Mesendoderm (in vitro differentiated cells): ENCODE results near the gene C2orf74.

Experiments
- DNase-seq: peaks from one replicate; pipeline ENCODE4 v3.0.0; 2013
- H2AK5ac ChIP-seq: 2 replicates; pipeline ENCODE4 v1.6.1; 2013; ENCODE audit warnings: low read length, inconsistent platforms
- H2BK120ac ChIP-seq: 2 replicates; pipeline ENCODE4 v1.6.1; 2013; ENCODE audit warnings: low read depth, mild to moderate bottlenecking, low read length, moderate library complexity, mixed read lengths
- H2BK15ac ChIP-seq: replicated peaks from 2 replicates; pipeline ENCODE4 v1.6.1; 2013; ENCODE audit warnings: low read depth, mild to moderate bottlenecking, moderate library complexity
- H2BK5ac ChIP-seq: 2 replicates; pipeline ENCODE4 v1.6.1; 2013; ENCODE audit warnings: low read length, inconsistent platforms
- H3K18ac ChIP-seq: 2 replicates; pipeline ENCODE4 v1.6.1; 2013; ENCODE audit warnings: mild to moderate bottlenecking, low read length, mixed read lengths
- H3K23ac ChIP-seq: one replicate; pipeline ENCODE4 v1.6.1; 2013; ENCODE audit warnings: low read length
- H3K27ac ChIP-seq: 2 replicates; pipeline ENCODE4 v1.5.1; 2013; ENCODE audit warnings: low read depth, mild to moderate bottlenecking, inconsistent platforms, low read length, moderate library complexity
- H3K27me3 ChIP-seq: 2 replicates; pipeline ENCODE4 v1.6.1; 2013; ENCODE audit warnings: low read length, control low read depth, mild to moderate bottlenecking, inconsistent platforms; ENCODE audit not compliant: insufficient read depth, poor library complexity
- H3K36me3 ChIP-seq: 2 replicates; pipeline ENCODE4 v1.6.1; 2013; ENCODE audit warnings: low read length, inconsistent platforms; ENCODE audit not compliant: control insufficient read depth, insufficient read depth
- H3K4ac ChIP-seq: one replicate; pipeline ENCODE4 v1.6.1; 2013; ENCODE audit warnings: low read depth, mild to moderate bottlenecking, low read length, moderate library complexity
- H3K4me1 ChIP-seq: 2 replicates; pipeline ENCODE4 v1.6.1; 2013; ENCODE audit warnings: low read depth, low read length, inconsistent platforms; ENCODE audit not compliant: control insufficient read depth
- H3K4me2 ChIP-seq: 2 replicates; pipeline ENCODE4 v1.6.1; 2013; ENCODE audit warnings: low read length
- H3K4me3 ChIP-seq: 2 replicates; pipeline ENCODE4 v1.5.1; 2013; ENCODE audit warnings: mild to moderate bottlenecking, low read length
- H3K56ac ChIP-seq: one replicate; pipeline ENCODE4 v1.6.1; 2013; ENCODE audit warnings: low read length
- H3K79me1 ChIP-seq: 2 replicates; pipeline ENCODE4 v1.6.1; 2013; ENCODE audit warnings: low read length, inconsistent platforms
- H3K79me2 ChIP-seq: 2 replicates; pipeline ENCODE4 v1.6.1; 2013; ENCODE audit warnings: mild to moderate bottlenecking, low read length; ENCODE audit not compliant: control insufficient read depth, insufficient read depth
- H3K9ac ChIP-seq: 2 replicates; pipeline ENCODE4 v1.6.1; 2013; ENCODE audit warnings: low read length, inconsistent platforms
- H4K5ac ChIP-seq: one replicate; pipeline ENCODE4 v1.6.1; 2013; ENCODE audit warnings: low read length
- H4K8ac ChIP-seq: one replicate; pipeline ENCODE4 v1.6.1; 2013; ENCODE audit warnings: low read depth, mild to moderate bottlenecking, control low read depth, low read length, moderate library complexity
- WGBS: extraction: QIAGEN DNeasy Blood & Tissue Kit; methylation state at CpG from one replicate; pipeline ENCODE4 v1.1.7; 2013; ENCODE audit warnings: low lambda C conversion rate, missing lambda C conversion rate; ENCODE audit not compliant: insufficient coverage; ENCODE audit errors: extremely low coverage; 5-methylcytosine and 5-hydroxymethylcytosine counted together

C2orf74 gene

DNA sequence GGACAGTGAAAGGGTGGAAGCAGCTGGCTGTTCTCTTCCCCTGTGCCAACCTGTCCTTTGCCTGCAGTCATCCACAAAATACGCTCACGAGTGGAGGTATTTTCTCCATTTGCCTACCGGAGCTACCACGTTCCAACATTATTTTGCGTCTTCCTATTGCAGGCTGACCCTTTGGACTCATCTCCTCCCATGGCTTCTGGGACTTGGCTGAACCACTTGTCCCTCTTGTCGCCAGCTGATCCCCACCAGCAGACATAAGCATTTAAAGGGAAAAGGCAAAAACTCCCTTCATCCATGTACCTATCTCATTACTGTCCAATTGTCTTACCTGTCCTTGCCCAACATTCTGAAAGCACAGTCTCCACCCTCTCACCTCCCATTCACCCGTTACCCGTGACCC is 13.0 kb downstream of the C2orf74 start:
- no peak overlapping the region for H2BK5ac ChIP-seq
- no peak overlapping the region for H3K4me3 ChIP-seq
- H2BK15ac ChIP-seq, result no peak overlapping the region
- H3K4ac ChIP-seq, result no peak overlapping the region
- H3K56ac ChIP-seq, result no peak overlapping the region
- H3K79me2 ChIP-seq, result peaks cover 10% of the 10 kb centered on the region
- peaks cover 16% of the 10 kb centered on the region for H3K4me1 ChIP-seq
- DNase-seq, result no peak
- H3K4me2 ChIP-seq, result no peak overlapping the region
- H3K27ac ChIP-seq, result no peak overlapping the region
- no peak overlapping the region for H2AK5ac ChIP-seq
- peaks cover 18% of the 10 kb centered on the region for H3K79me1 ChIP-seq
- WGBS, result no CpG with 5 or more reads among the region's 8 CpGs
- no peak overlapping the region for H3K9ac ChIP-seq
- no peaks in the 10 kb centered on the region for H3K27me3 ChIP-seq
- H4K5ac ChIP-seq, result no peak overlapping the region
- no peak overlapping the region for H3K18ac ChIP-seq
- H2BK120ac ChIP-seq, result no peak overlapping the region
- no peak overlapping the region for H4K8ac ChIP-seq
- H3K23ac ChIP-seq, result no peak overlapping the region
- no peaks in the 10 kb centered on the region for H3K36me3 ChIP-seq

DNA sequence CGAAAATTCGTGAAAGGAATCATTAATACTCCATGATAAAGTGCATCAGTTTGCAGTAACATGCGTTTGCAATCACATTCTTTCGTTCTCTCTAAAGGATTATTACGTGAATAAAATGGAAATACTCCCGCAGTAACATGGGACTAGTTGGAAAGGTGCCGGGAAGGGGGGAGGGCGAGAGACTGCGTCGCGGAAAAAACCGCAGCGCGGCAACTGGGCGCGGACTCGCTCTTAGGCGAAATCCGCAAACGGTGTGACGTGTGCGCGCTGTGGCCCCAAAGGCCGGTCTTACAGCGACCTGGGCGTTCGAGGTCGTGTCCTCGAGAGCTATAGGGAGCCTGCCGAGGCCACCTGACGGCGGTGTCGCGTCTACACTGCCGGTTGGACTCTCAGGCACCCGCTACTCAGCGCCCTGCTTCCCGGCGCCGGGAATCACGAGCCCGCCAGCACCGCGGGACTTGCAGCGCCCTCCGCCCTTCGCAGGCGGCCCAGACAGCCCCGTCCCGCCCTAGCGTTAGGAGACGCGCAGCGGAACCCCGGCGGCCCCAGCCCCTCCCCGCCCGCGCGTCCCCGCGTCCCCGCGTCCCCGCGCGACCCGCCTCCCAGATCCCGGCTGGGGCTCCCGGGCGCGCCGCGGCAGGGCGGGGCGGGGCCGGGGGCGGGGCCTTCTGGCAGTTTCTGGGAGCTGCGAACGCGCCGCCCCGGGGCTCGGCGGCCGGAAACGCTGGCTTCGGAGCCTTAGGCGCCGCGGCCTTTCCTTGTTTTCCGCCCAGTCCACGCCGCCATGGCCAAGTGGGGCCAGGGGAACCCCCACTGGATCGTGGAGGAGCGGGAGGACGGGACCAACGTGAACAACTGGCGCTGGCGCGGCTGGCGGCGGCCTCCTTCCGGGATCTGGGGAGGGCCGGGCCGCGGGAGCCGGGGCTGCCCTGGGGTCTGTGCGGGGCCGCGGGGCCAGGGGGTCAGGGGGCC is 15.1 kb downstream of the C2orf74 start:
- DNase-seq, result peak; percentile 96
- H2BK120ac ChIP-seq, result peak overlapping the region; percentile 47
- H3K18ac ChIP-seq, result peak overlapping the region; percentile 99
- H3K23ac ChIP-seq, result peak overlapping the region; percentile 81
- H3K79me2 ChIP-seq, result peaks cover 15% of the 10 kb centered on the region
- H3K4me2 ChIP-seq, result peak overlapping the region; percentile 95
- peak overlapping the region; percentile 90 for H3K27ac ChIP-seq
- no CpG with 5 or more reads among the region's 111 CpGs for WGBS
- peaks cover 4% of the 10 kb centered on the region for H3K36me3 ChIP-seq
- peak overlapping the region; percentile 85 for H3K4ac ChIP-seq
- H3K9ac ChIP-seq, result peak overlapping the region; percentile 97
- H4K5ac ChIP-seq, result no peak overlapping the region
- peak overlapping the region; percentile 97 for H4K8ac ChIP-seq
- H3K4me1 ChIP-seq, result peaks cover 18% of the 10 kb centered on the region
- H3K56ac ChIP-seq, result peak overlapping the region; percentile 99
- H3K27me3 ChIP-seq, result no peaks in the 10 kb centered on the region
- H2BK15ac ChIP-seq, result no peak overlapping the region
- peak overlapping the region; percentile 48 for H2BK5ac ChIP-seq
- peaks cover 27% of the 10 kb centered on the region for H3K79me1 ChIP-seq
- no peak overlapping the region for H2AK5ac ChIP-seq
- peak overlapping the region; percentile 77 for H3K4me3 ChIP-seq

DNA sequence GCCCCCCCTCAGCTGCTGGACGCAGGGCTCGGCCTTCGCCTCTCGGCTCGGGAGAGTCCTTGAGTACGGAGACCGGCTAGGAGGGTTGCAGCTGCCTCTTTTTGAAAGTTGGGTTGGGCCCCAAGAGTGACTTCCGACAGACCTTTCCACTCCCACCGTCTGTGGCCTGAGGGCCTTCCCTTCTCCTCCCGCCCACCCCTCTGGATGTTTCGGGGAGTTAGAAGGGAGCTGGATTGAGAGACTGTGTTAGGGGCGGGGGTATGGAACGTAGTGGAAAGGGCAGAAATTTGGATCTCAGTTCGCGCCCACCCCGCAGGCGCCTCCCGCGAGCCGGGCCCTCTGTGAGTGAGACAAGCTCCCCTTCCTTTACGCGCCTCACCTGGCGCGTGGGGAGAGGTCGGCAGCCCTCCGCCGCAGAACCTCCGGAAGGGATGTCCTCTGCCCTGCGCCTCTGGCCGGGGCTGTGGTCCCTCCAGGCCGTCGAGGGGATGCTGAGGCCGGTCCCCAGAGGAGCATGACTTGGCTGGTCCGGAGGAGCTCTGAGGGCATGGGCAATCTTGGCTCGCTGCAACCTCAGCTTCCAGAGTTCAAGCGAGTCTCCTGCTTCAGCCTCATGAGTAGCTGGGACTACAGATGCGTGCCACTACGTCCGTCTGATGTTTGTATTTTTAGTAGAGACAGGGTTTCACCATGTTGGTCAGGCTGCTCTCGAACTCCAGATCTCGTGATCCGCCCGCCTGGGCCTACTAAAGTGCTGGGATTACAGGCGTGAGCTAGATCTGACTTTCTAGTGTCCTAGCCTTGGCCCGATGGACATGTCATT is 15.9 kb downstream of the C2orf74 start:
- peak overlapping the region; percentile 64 for H2BK5ac ChIP-seq
- H3K4me1 ChIP-seq, result peaks cover 18% of the 10 kb centered on the region
- peak overlapping the region; percentile 90 for H3K27ac ChIP-seq
- H4K5ac ChIP-seq, result no peak overlapping the region
- H3K79me1 ChIP-seq, result peaks cover 27% of the 10 kb centered on the region
- H3K18ac ChIP-seq, result peak overlapping the region; percentile 99
- no peaks in the 10 kb centered on the region for H3K27me3 ChIP-seq
- peak overlapping the region; percentile 97 for H4K8ac ChIP-seq
- H3K79me2 ChIP-seq, result peaks cover 15% of the 10 kb centered on the region
- peak overlapping the region; percentile 85 for H3K4ac ChIP-seq
- H3K36me3 ChIP-seq, result peaks cover 6% of the 10 kb centered on the region
- peak overlapping the region; percentile 81 for H3K23ac ChIP-seq
- no CpG with 5 or more reads among the region's 45 CpGs for WGBS
- no peak overlapping the region for H2BK15ac ChIP-seq
- H3K9ac ChIP-seq, result peak overlapping the region; percentile 97
- peak overlapping the region; percentile 47 for H2BK120ac ChIP-seq
- peak overlapping the region; percentile 77 for H3K4me3 ChIP-seq
- H3K56ac ChIP-seq, result peak overlapping the region; percentile 98
- peak overlapping the region; percentile 33 for H2AK5ac ChIP-seq
- peak overlapping the region; percentile 95 for H3K4me2 ChIP-seq
- peak; percentile 74 for DNase-seq

DNA sequence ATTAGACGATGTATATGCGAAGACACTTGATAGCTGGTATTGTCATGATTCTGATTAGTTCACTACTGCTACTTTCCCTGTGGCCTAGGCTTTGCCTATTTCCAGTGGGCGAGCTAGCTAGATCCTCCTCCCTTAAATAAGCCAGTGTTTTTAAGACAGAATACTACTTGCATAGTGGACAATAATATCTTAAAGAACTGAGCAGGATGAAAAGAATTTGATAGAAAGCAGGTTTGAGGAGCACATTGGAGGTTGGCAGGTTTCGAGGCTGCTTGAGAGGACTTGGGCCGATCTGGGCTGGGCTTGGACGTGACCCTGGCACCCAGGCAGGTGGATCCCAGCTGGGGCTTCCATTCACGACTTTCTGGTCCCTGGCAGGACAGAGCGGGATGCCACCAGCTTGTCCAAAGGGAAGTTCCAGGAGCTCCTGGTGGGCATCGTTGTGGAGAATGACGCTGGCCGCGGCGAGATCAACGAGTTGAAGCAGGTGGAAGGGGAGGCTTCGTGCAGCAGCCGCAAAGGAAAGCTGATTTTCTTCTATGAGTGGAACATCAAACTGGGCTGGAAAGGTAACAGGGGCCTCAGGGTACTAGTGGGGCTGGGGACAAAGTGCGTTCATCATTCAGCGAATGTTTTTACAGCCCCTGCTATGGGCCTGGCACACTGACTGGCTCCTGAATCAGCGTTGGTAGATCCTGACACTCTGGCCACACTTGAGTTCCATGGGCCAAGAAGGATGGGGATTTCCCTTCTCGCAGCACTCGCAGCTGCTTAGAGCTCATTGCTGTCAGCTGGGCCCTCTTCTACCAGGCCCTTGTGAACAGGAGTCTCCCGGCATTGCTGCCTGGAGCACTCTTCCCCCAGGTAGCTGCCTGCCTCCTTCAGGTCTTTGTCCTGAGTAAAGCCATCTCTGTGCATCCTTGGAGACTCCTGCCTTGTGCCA is 16.9 kb downstream of the C2orf74 start:
- no peaks in the 10 kb centered on the region for H3K27me3 ChIP-seq
- peaks cover 15% of the 10 kb centered on the region for H3K79me2 ChIP-seq
- peaks cover 27% of the 10 kb centered on the region for H3K79me1 ChIP-seq
- H2AK5ac ChIP-seq, result peak overlapping the region; percentile 34
- no peak overlapping the region for H3K4me3 ChIP-seq
- H3K4ac ChIP-seq, result no peak overlapping the region
- no peak overlapping the region for H2BK5ac ChIP-seq
- peak overlapping the region; percentile 98 for H3K56ac ChIP-seq
- H4K5ac ChIP-seq, result no peak overlapping the region
- no peak overlapping the region for H2BK15ac ChIP-seq
- H3K27ac ChIP-seq, result no peak overlapping the region
- H3K18ac ChIP-seq, result no peak overlapping the region
- H3K9ac ChIP-seq, result peak overlapping the region; percentile 97
- no peak overlapping the region for H4K8ac ChIP-seq
- DNase-seq, result no peak
- WGBS, result no CpG with 5 or more reads among the region's 22 CpGs
- H2BK120ac ChIP-seq, result no peak overlapping the region
- H3K4me1 ChIP-seq, result peaks cover 18% of the 10 kb centered on the region
- peaks cover 8% of the 10 kb centered on the region for H3K36me3 ChIP-seq
- H3K4me2 ChIP-seq, result peak overlapping the region; percentile 95
- no peak overlapping the region for H3K23ac ChIP-seq
